ENCODE results near the gene C2CD4A.

C2CD4A gene

DNA sequence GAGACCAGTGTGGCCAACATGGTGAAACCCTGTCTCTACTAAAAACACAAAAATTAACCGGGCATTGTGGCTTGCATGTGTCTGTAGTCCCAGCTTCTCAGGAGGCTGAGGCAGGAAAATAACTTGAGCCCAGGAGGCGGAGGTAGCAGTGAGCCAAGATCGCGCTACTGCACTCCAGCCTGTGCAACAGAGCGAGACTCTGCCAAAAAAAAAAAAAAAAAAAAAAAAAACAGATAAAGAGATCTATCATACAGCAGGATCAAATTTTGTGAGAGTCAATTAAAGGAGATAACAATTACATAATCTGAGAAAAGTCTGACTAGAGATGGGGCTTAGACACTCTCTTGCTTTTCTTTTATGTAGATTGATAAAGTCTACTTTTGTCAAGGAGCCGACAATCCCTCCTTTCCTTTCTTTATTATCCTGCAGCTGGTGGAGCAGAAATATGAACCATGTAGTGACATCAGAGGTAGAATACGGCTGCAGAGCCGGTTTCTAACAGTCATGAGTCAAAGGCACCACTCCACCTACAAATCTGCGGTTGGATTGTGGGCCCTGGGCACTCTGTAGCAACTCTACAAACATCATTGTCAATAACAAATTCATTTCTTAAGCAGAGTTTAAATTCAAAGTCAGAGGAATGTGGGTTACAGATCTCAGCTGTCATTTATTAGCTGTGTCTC lies 9.0 kb downstream of the C2CD4A start:
- Histone ChIP-seq H3K4me3 (ENCODE audit: severe bottlenecking) (no peak overlapping the region), H3K36me3 (ENCODE audit: low read depth) (no peaks in the 10 kb centered on the region), H3K27ac (ENCODE audit: poor library complexity, severe bottlenecking) (peak overlapping the region; percentile 18), H3K27me3 (ENCODE audit: insufficient read depth, poor library complexity, severe bottlenecking) (no peaks in the 10 kb centered on the region), H3K9me3 (ENCODE audit: severe bottlenecking) (no peaks in the 10 kb centered on the region), H3K4me1 (ENCODE audit: insufficient read depth, poor library complexity, severe bottlenecking) (peaks cover 9% of the 10 kb centered on the region)
- DNase-seq (ENCODE audit: low spot score) (peak; percentile 83), ATAC-seq (ENCODE audit: low read depth) (peak; percentile 100)
- TF ChIP-seq, protein P1, sequence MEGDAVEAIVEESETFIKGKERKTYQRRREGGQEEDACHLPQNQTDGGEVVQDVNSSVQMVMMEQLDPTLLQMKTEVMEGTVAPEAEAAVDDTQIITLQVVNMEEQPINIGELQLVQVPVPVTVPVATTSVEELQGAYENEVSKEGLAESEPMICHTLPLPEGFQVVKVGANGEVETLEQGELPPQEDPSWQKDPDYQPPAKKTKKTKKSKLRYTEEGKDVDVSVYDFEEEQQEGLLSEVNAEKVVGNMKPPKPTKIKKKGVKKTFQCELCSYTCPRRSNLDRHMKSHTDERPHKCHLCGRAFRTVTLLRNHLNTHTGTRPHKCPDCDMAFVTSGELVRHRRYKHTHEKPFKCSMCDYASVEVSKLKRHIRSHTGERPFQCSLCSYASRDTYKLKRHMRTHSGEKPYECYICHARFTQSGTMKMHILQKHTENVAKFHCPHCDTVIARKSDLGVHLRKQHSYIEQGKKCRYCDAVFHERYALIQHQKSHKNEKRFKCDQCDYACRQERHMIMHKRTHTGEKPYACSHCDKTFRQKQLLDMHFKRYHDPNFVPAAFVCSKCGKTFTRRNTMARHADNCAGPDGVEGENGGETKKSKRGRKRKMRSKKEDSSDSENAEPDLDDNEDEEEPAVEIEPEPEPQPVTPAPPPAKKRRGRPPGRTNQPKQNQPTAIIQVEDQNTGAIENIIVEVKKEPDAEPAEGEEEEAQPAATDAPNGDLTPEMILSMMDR (IDR thresholded peaks at IDR 0.05; ENCODE audit: poor library complexity, severe bottlenecking) = no peak

- H3K27ac ChIP-seq (ENCODE audit: poor library complexity, severe bottlenecking) = no peak overlapping the region
- DNase-seq (ENCODE audit: low spot score) = no peak
- no peak for ATAC-seq (ENCODE audit: low read depth)
- no peaks in the 10 kb centered on the region for H3K36me3 ChIP-seq (ENCODE audit: low read depth)
- H3K27me3 ChIP-seq (ENCODE audit: insufficient read depth, poor library complexity, severe bottlenecking) = no peaks in the 10 kb centered on the region
- TF ChIP-seq, protein P1 (IDR thresholded peaks at IDR 0.05; ENCODE audit: poor library complexity, severe bottlenecking) = no peak
- no peaks in the 10 kb centered on the region for H3K9me3 ChIP-seq (ENCODE audit: severe bottlenecking)
- H3K4me1 ChIP-seq (ENCODE audit: insufficient read depth, poor library complexity, severe bottlenecking) = peaks cover 9% of the 10 kb centered on the region
- no peak overlapping the region for H3K4me3 ChIP-seq (ENCODE audit: severe bottlenecking)
Observed at GRCh38 chr15:62079594-62079993, 12.8 kb downstream of the C2CD4A start.

DNA sequence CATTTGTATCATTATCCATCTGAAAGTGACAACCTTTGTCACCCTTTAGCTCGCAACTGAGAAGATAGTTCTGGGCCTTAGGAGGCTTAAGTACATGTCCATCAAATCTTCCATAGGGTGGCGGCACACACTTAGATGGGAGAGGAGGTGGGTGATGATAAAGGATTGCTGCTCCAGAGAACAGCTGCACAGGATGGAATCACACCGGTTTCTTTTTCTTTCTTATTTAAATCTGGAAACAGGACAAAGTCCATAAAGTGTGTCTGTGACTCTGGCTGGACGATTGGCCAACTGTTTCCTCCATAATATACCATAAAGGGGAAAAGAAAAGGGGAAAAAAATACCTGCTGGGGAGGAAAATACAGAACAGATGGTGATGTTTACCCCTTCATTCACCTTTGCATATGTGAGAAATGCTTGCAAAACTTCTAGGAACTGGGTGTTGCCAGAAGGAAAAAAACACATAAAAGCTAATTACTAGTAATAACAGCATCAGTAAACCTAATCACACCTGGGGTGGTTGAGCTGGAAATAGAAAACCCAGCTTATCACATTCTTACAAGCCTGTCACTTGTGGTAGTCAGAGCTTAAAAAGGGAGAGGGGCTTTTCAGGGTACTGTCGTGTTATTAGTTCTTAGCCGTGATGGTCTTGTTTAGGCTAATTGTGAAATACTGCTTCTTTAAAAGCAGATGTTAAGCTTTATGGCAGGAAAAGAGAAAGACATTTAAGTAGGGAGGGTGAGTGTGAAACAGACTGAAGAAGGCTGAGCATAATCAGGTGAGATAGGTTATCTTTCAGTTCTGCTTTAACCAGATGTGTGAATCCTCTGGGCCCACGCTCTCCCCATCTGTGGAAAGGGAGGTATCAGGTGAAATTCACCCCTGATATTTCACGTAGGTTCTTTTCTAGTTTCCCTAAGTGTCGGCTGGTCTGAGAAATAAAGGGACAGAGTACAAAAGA lies 16.7 kb downstream of the C2CD4A start:
- TF ChIP-seq, protein P1 (IDR thresholded peaks at IDR 0.05; ENCODE audit: poor library complexity, severe bottlenecking) = peak; percentile 25

GRCh38 chr15:62085740-62086139 lies 19.0 kb downstream of the C2CD4A start:
- DNase-seq (ENCODE audit: low spot score) (no peak), ATAC-seq (ENCODE audit: low read depth) (no peak)
- Histone ChIP-seq H3K4me3 (ENCODE audit: severe bottlenecking) (no peak overlapping the region), H3K36me3 (ENCODE audit: low read depth) (no peaks in the 10 kb centered on the region), H3K27me3 (ENCODE audit: insufficient read depth, poor library complexity, severe bottlenecking) (no peaks in the 10 kb centered on the region), H3K4me1 (ENCODE audit: insufficient read depth, poor library complexity, severe bottlenecking) (peaks cover 9% of the 10 kb centered on the region), H3K27ac (ENCODE audit: poor library complexity, severe bottlenecking) (no peak overlapping the region), H3K9me3 (ENCODE audit: severe bottlenecking) (no peaks in the 10 kb centered on the region)
- TF ChIP-seq, protein P1 (IDR thresholded peaks at IDR 0.05; ENCODE audit: poor library complexity, severe bottlenecking) = no peak

More for the DNA sequence above, 16.7 kb downstream of the C2CD4A start:
- Histone ChIP-seq H3K4me3 (ENCODE audit: severe bottlenecking) (no peak overlapping the region), H3K27me3 (ENCODE audit: insufficient read depth, poor library complexity, severe bottlenecking) (no peaks in the 10 kb centered on the region), H3K4me1 (ENCODE audit: insufficient read depth, poor library complexity, severe bottlenecking) (no peaks in the 10 kb centered on the region), H3K27ac (ENCODE audit: poor library complexity, severe bottlenecking) (no peak overlapping the region), H3K9me3 (ENCODE audit: severe bottlenecking) (no peaks in the 10 kb centered on the region), H3K36me3 (ENCODE audit: low read depth) (no peaks in the 10 kb centered on the region)
- no peak for DNase-seq (ENCODE audit: low spot score)
- ATAC-seq (ENCODE audit: low read depth) = no peak

Data from RWPE2 (cell line).